ENCODE measurements around the gene IGSF3. TPM values are rescaled to one million over a fixed set of nuclear protein-coding genes. Genes with fewer than 3 reads are reported as not detected.

IGSF3 gene
- total RNA-seq, 1 donor, result 13.8 TPM

DNA sequence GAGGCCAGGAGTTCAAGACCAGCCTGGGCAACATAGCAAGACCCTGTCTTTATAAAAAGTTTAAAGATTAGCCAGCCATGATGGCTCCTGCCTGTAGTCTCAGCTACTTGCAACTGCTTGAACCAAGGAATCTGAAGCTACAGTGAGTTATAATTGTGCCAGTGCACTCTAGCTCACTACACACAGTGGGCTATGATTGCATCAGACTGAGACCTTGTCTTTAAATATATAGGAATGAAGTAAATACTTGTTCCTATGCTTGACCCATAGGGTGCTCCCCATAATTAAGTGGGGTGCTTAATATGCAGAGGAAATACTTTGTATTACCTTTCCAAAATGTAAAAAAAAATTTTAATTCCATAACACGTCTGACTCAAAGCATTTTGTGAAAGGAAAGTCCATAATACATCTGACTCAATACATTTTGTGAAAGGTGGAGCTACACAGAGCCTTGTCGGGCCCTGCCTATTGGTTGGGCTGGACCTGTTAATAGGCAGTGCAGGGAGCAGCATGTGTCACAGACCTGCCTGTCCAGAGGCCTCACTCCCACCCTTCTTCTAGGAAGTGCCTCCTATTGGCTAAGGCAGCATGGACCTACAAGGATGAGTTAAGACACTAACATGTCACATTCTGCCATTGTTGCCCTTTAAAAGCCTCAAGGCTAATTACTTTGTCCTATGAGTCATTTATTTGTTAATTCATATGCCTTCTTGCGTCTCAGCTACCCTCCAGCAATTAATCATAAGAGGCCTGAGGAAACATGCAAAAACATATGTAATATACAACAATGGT, 130.3 kb downstream of the IGSF3 start:
- no peak overlapping the region for H3K4me3 ChIP-seq (ENCODE audit: low read depth, low read length)
- no peak for TF ChIP-seq CTCF (IDR thresholded peaks at IDR 0.05; ENCODE audit: insufficient read depth, low read depth, low read length)
- peak; percentile 86 for DNase-seq (ENCODE audit: low read depth)

- TF ChIP-seq CTCF (IDR thresholded peaks at IDR 0.05; ENCODE audit: insufficient read depth, low read depth, low read length), result no peak
- no peak overlapping the region for H3K4me3 ChIP-seq (ENCODE audit: low read depth, low read length)
- no peak for DNase-seq (ENCODE audit: low read depth)
These were observed 133.4 kb downstream of the IGSF3 start for GRCh38 chr1:116534014-116534739.

- TF ChIP-seq CTCF (IDR thresholded peaks at IDR 0.05; ENCODE audit: insufficient read depth, low read depth, low read length), result no peak
- H3K4me3 ChIP-seq (ENCODE audit: low read depth, low read length), result no peak overlapping the region
- DNase-seq (ENCODE audit: low read depth), result no peak
These were observed 134.1 kb downstream of the IGSF3 start for GRCh38 chr1:116533429-116533820.

GRCh38 chr1:116532671-116533428, 134.7 kb downstream of the IGSF3 start:
- TF ChIP-seq CTCF (IDR thresholded peaks at IDR 0.05; ENCODE audit: insufficient read depth, low read depth, low read length), result no peak
- no peak for DNase-seq (ENCODE audit: low read depth)
- no peak overlapping the region for H3K4me3 ChIP-seq (ENCODE audit: low read depth, low read length)

DNA sequence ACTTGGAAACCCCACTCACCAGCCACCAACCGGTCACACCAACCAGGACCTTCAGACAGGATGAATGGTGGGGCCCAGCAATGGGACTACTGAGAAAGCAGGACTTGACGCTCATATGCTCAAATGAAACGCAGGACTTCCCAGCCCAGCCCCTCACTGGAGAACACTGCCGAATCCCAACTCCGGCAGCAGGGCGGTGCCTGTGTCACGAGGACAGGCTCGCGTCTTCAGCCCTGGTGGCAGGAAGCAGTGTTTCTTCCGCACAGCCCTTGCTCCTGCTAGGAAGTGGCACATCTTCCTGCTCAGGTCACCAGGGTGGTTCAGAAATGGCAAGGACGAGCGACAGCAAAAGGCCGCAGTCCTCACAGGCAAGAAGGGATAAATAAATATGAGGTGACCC, 135.6 kb downstream of the IGSF3 start:
- DNase-seq (ENCODE audit: low read depth), result no peak
- no peak overlapping the region for H3K4me3 ChIP-seq (ENCODE audit: low read depth, low read length)
- TF ChIP-seq CTCF (IDR thresholded peaks at IDR 0.05; ENCODE audit: insufficient read depth, low read depth, low read length), result no peak

GRCh38 chr1:116529681-116530080, 137.9 kb downstream of the IGSF3 start:
- no peak overlapping the region for H3K4me3 ChIP-seq (ENCODE audit: low read depth, low read length)
- DNase-seq (ENCODE audit: low read depth), result no peak
- no peak for TF ChIP-seq CTCF (IDR thresholded peaks at IDR 0.05; ENCODE audit: insufficient read depth, low read depth, low read length)

Measured in fibroblast of villous mesenchyme (primary cell).